ENCODE results near the gene CTXND1. TPM values are rescaled to one million over a fixed set of nuclear protein-coding genes. Genes with fewer than 3 reads are reported as not detected.

Gene CTXND1
- total RNA-seq, 1 experiment from 2014 or later, result 0.04 TPM

GRCh38 chr15:80240276-80240675, 11.7 kb downstream of the CTXND1 start:
- Mint-ChIP-seq H3K4me1 (peaks cover 8% of the 10 kb centered on the region), H3K36me3 (no peaks in the 10 kb centered on the region), H3K27ac (no peak overlapping the region), H3K9me3 (no peaks in the 10 kb centered on the region), H3K4me3 (no peak overlapping the region), H3K27me3 (ENCODE audit: low read depth) (peaks cover 4% of the 10 kb centered on the region; the same call in 1 of the 2 replicates)
- ATAC-seq, result no peak
- DNase-seq (ENCODE audit: low spot score), result no peak
- TF ChIP-seq ZNF416 (CRISPR knock-in tag; IDR thresholded peaks at IDR 0.05) (no peak), AFF4 (CRISPR knock-in tag; IDR thresholded peaks at IDR 0.05; ENCODE audit: borderline replicate concordance) (no peak), CBFB (CRISPR knock-in tag; IDR thresholded peaks at IDR 0.05; ENCODE audit: low read depth) (no peak), ATF3 (CRISPR knock-in tag; conservative IDR thresholded peaks at IDR 0.05) (no peak), ELF4 (CRISPR knock-in tag; IDR thresholded peaks at IDR 0.05; ENCODE audit: low read depth) (no peak), ZMAT4 (CRISPR knock-in tag; IDR thresholded peaks at IDR 0.05) (no peak), TCF7 (CRISPR knock-in tag; IDR thresholded peaks at IDR 0.05; ENCODE audit: low read depth) (no peak), KAT7 (CRISPR knock-in tag; IDR thresholded peaks at IDR 0.05; ENCODE audit: borderline replicate concordance) (no peak), SOX15 (CRISPR knock-in tag; IDR thresholded peaks at IDR 0.05) (no peak), JUN (CRISPR knock-in tag; IDR thresholded peaks at IDR 0.05) (no peak), SMAD4 (CRISPR knock-in tag; IDR thresholded peaks at IDR 0.05) (no peak), ZSCAN18 (CRISPR knock-in tag; IDR thresholded peaks at IDR 0.05) (no peak), STAT6 (CRISPR knock-in tag; conservative IDR thresholded peaks at IDR 0.05; ENCODE audit: low read depth) (no peak), IRF1 (CRISPR knock-in tag; IDR thresholded peaks at IDR 0.05) (no peak), E2F4 (CRISPR knock-in tag; IDR thresholded peaks at IDR 0.05; ENCODE audit: borderline replicate concordance, low read depth) (no peak), ATF1 (CRISPR knock-in tag; IDR thresholded peaks at IDR 0.05) (no peak), ZNF219 (CRISPR knock-in tag; IDR thresholded peaks at IDR 0.05; ENCODE audit: borderline replicate concordance) (no peak)
- ChIA-PET POLR2A (no interaction called here), CTCF (interaction anchor here (1.1 to 1.5 kb wide), 3 partner anchors 67 to 390 kb away, joined by 3 to 10 read pairs (median 5); no protein-coding TSS in a partner anchor)

Measured in WTC11 (cell line).